Right atrium auricular region (tissue), 2 donors: ENCODE results near the gene DOCK3. TPM values are rescaled to one million over a fixed set of nuclear protein-coding genes. Genes with fewer than 3 reads are reported as not detected.

Source experiments
- DNase-seq: peaks from one replicate; pipeline ENCODE4 v3.0.0-alpha.2; 2019; ENCODE audit warnings: low spot score
- H3K27ac ChIP-seq, 2 donors: fragments of 200-600 bp; sonication (generic); 1 replicate in 1 of 2; 2 replicates in 1 of 2; pipeline ENCODE4 v1.5.1; 2016 to 2019
- H3K27me3 ChIP-seq, 2 donors: fragments of 200-600 bp; sonication (generic); one replicate each; pipeline versions ENCODE4 v1.5.1 to v1.6.0; 2017 to 2019
- H3K36me3 ChIP-seq: fragments of 200-600 bp; sonication (generic); one replicate; pipeline ENCODE4 v1.5.1; 2016
- H3K4me1 ChIP-seq, 2 donors: fragments of 200-600 bp; sonication (generic); one replicate each; pipeline versions ENCODE4 v1.5.1 to v1.6.0; 2017 to 2019
- H3K4me3 ChIP-seq, 2 donors: fragments of 200-600 bp; sonication (generic); 1 replicate in 1 of 2; 2 replicates in 1 of 2; pipeline ENCODE4 v1.5.1; 2017 to 2019; ENCODE audit warnings: mild to moderate bottlenecking in 1 of 2, moderate library complexity in 1 of 2
- H3K9me3 ChIP-seq, 2 donors: fragments of 200-600 bp; sonication (generic); one replicate each; pipeline ENCODE4 v1.5.1; 2019
- total RNA-seq, 2 donors: library from RNA; depleted of rRNA; stranded (reverse); fragments of >200 nt; gene quantifications; one replicate each; pipeline ENCODE4 v1.1.0, GENCODE V29; 2016
- TF ChIP-seq, protein P1 (sequence below), 2 donors: fragments of 200-600 bp; sonication (generic); IDR thresholded peaks; one replicate each; pipeline ENCODE4 v1.5.1; 2019; ENCODE audit warnings: antibody characterized with exemption in 2 of 2

The DOCK3 gene
- total RNA-seq, 2 donors from 2014 or later: 2.7 to 4.6 TPM

DNA sequence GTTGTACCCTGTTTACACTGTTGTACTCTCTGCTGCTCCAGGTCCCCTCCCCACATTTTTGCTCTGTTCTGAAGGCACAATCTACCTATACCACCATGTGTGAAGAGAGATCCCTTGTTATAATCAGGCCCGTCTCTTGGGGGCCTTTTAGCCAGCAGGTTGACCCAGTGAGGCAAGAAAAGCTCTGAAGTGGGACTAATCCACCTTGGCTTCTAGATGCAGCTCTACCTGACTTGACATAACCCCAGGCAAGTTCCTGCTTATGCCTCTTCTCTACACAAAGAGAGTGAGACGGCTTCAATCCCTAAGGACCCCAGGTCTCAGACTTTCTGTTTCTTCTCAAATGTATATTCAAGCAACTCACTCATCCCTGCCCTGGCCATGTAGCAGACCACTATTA, 653.5 kb downstream of the DOCK3 start:
- TF ChIP-seq, protein P1, sequence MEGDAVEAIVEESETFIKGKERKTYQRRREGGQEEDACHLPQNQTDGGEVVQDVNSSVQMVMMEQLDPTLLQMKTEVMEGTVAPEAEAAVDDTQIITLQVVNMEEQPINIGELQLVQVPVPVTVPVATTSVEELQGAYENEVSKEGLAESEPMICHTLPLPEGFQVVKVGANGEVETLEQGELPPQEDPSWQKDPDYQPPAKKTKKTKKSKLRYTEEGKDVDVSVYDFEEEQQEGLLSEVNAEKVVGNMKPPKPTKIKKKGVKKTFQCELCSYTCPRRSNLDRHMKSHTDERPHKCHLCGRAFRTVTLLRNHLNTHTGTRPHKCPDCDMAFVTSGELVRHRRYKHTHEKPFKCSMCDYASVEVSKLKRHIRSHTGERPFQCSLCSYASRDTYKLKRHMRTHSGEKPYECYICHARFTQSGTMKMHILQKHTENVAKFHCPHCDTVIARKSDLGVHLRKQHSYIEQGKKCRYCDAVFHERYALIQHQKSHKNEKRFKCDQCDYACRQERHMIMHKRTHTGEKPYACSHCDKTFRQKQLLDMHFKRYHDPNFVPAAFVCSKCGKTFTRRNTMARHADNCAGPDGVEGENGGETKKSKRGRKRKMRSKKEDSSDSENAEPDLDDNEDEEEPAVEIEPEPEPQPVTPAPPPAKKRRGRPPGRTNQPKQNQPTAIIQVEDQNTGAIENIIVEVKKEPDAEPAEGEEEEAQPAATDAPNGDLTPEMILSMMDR (IDR thresholded peaks at IDR 0.05): no peak
- Histone ChIP-seq H3K4me1 (no peaks in the 10 kb centered on the region), H3K27ac (no peak overlapping the region), H3K27me3 (no peaks in the 10 kb centered on the region), H3K4me3 (no peak overlapping the region), H3K9me3 (no peaks in the 10 kb centered on the region), H3K36me3 (no peaks in the 10 kb centered on the region)
- DNase-seq: no peak

DNA sequence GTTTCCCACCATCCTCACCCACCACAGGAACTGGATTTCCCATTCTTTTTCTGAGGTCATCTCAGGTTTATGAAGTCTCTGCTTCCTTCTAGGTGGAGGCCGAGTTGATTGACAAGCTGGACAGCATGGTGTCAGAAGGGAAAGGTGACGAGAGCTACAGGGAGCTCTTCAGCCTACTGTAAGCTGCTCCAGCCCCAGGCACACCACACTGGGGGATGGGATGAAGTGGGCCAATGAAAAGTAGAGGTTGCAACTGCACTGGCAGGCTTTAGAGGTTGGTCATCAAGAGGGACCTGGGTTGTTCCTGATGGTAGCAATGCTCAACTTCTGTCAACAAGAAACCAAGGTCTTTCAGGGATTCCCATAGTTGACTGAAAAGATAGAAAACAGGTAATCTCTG, 655.3 kb downstream of the DOCK3 start:
- Histone ChIP-seq H3K27ac (no peak overlapping the region), H3K27me3 (no peaks in the 10 kb centered on the region), H3K9me3 (no peaks in the 10 kb centered on the region), H3K4me3 (no peak overlapping the region), H3K4me1 (no peaks in the 10 kb centered on the region), H3K36me3 (no peaks in the 10 kb centered on the region)
- TF ChIP-seq, protein P1 (IDR thresholded peaks at IDR 0.05): no peak
- DNase-seq: no peak

DNA sequence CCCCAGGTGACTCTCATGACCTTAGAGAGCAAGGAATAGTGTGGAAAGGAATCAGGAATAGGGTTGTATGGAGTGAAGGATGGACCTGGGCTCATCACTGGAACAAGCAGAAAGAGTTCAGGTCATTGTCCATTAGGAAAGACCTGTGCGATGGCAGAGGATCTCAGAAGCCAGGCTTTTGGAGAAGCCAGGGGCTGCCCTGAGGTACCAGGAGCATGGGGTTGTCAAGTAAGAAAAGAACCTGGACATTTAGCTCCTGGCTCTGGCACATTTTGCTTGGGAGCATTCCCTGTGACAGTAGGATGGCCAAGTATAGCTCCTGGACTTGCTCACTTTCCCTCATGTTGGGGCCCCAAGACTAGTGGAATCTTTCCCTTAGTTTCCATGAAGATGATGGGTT, 657.4 kb downstream of the DOCK3 start:
- no peaks in the 10 kb centered on the region for H3K4me1 ChIP-seq
- no peaks in the 10 kb centered on the region for H3K36me3 ChIP-seq
- H3K27me3 ChIP-seq: no peaks in the 10 kb centered on the region
- no peak for DNase-seq
- H3K9me3 ChIP-seq: no peaks in the 10 kb centered on the region
- no peak overlapping the region for H3K4me3 ChIP-seq
- H3K27ac ChIP-seq: no peak overlapping the region
- TF ChIP-seq, protein P1 (IDR thresholded peaks at IDR 0.05): no peak

DNA sequence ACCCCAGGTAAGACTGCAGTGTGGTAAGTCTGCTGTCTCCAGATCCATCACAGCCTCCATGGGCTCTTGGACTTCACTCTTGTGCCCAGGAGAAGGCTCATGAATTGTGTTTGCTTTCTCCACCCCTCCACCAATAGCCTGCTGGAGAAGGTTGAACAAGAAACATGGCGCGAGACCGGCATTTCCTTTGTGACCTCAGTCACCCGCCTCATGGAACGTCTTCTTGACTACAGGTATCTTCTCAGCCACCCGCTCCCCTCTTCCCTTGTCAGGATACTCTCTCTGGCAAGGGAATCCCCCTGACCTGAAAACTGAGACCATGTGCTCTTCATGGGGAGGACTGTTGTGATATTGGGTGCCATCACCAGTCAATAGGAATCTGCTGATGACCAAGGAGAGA, 658.3 kb downstream of the DOCK3 start:
- Histone ChIP-seq H3K4me3 (no peak overlapping the region), H3K27ac (no peak overlapping the region), H3K27me3 (no peaks in the 10 kb centered on the region), H3K4me1 (no peaks in the 10 kb centered on the region), H3K9me3 (no peaks in the 10 kb centered on the region), H3K36me3 (no peaks in the 10 kb centered on the region)
- no peak for DNase-seq
- TF ChIP-seq, protein P1 (IDR thresholded peaks at IDR 0.05): no peak

DNA sequence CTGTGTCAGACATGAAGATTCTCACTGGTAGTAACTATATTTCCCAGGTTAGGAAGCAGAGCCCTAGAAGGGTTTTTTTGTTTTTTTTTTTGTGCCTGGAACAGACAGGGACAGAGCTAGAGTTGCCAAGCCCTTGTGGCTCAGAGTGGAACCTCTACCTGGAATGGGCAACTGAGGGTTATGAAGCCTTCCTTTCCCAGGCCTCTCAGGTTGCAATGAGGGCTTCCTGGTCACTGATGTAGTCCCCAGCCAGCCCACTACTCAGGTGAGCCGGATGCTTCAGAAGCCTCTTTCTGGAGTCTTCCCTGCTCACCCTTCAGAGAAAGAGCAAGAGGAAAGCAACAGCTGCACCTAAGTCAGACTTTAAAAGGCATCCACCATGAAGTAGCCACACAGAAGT, 661.5 kb downstream of the DOCK3 start:
- Histone ChIP-seq H3K27me3 (no peaks in the 10 kb centered on the region), H3K9me3 (no peaks in the 10 kb centered on the region), H3K36me3 (no peaks in the 10 kb centered on the region), H3K4me1 (peaks cover 0 to 18% of the 10 kb centered on the region in 2 donors), H3K4me3 (no peak overlapping the region), H3K27ac (no peak overlapping the region)
- DNase-seq: no peak
- TF ChIP-seq, protein P1 (IDR thresholded peaks at IDR 0.05): no peak

DNA sequence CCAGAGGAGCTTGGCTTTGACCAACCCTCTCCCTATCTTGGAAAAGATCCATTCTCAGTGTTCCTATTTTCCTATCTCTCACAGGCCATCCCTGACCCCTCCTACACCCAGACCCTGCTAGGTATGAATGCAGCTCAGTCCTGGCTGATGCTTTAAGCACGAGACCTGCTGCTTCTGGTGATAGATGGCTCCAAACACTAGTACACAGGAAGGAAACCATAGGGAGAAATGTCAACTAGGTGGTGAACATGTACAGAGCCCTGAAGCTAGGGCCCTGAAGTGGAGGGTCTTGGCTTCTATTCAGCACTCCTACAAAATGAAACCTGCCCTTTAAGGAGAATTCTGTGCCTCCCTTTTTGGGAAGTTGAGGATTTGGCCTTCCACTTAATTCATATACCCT, 662.9 kb downstream of the DOCK3 start:
- H3K36me3 ChIP-seq: no peaks in the 10 kb centered on the region
- no peak overlapping the region for H3K4me3 ChIP-seq
- no peaks in the 10 kb centered on the region for H3K27me3 ChIP-seq
- TF ChIP-seq, protein P1 (IDR thresholded peaks at IDR 0.05): no peak
- no peak overlapping the region for H3K27ac ChIP-seq
- H3K4me1 ChIP-seq: peaks cover 0 to 18% of the 10 kb centered on the region in 2 donors
- no peaks in the 10 kb centered on the region for H3K9me3 ChIP-seq
- DNase-seq: no peak
